ENCODE data around the gene NME3. TPM values are rescaled to one million over a fixed set of nuclear protein-coding genes. Genes with fewer than 3 reads are reported as not detected.

Gene NME3
- total and polyA plus RNA-seq, 2 of the 4 experiments (the other 2 are of a cell fraction), result 12.7 to 41.2 TPM

- TF ChIP-seq ELK1 (IDR thresholded peaks at IDR 0.05; ENCODE audit: borderline replicate concordance, low read depth, low read length), result no peak
- TF ChIP-seq NFE2L2 (IDR thresholded peaks at IDR 0.05; ENCODE audit: low read depth, low read length), result no peak
Measured at GRCh38 chr16:1743376-1744337, 27.7 kb downstream of the NME3 start (continued).

GRCh38 chr16:1741553-1742165 lies 29.7 kb downstream of the NME3 start:
- no peak overlapping the region for H3K23ac ChIP-seq (ENCODE audit: low read depth, low read length)
- dilution Hi-C loops (cut with HindIII; ENCODE audit: low sequenced_read_pairs, unreplicated experiment) (no loop called here), intact Hi-C loops (cut with micrococcal nuclease) (no loop called here), in situ Hi-C loops (cut with MboI; ENCODE audit: low sequenced_read_pairs) (no loop called here)
- H3K9me3 ChIP-seq (ENCODE audit: control insufficient read depth, insufficient read depth, low read length), result no peaks in the 10 kb centered on the region
- H2AK5ac ChIP-seq (ENCODE audit: low read depth, low read length), result no peak overlapping the region
- peaks cover 2% of the 10 kb centered on the region; the same call in 1 of the 2 replicates for H3K4me1 ChIP-seq (ENCODE audit: control insufficient read depth, insufficient read depth, low read length)
- WGBS, 2 experiments (ENCODE audit: extremely low coverage in 2 of 2, insufficient read length in 1 of 2), result 97% methylated on average over 9 of the region's 19 CpGs; no CpG with 5 or more reads in 1 of the 2 experiments
- no peak overlapping the region for H2BK120ac ChIP-seq (ENCODE audit: low read depth, low read length)
- H3K9me1 ChIP-seq (ENCODE audit: insufficient read depth, low read length), result peaks cover 6% of the 10 kb centered on the region
- H3K14ac ChIP-seq (replicated peaks; ENCODE audit: low read depth, low read length), result no peak overlapping the region
- H2BK15ac ChIP-seq (ENCODE audit: low read depth, low read length), result no peak overlapping the region
- peaks cover 21 to 58% of the 10 kb centered on the region in 2 experiments for H3K79me1 ChIP-seq (ENCODE audit: low read depth in 1 of 2, low read length in 2 of 2)
- no TSS peak for BruUV-seq (replicated peaks)
- H4K5ac ChIP-seq (ENCODE audit: low read depth, low read length), result no peak overlapping the region
- no peak overlapping the region for H2AK9ac ChIP-seq (replicated peaks; ENCODE audit: low read depth, low read length, poor library complexity)
- H3K9ac ChIP-seq (ENCODE audit: low read depth, low read length), result no peak overlapping the region
- ATAC-seq (ENCODE audit: low read depth) (no peak), DNase-seq (no peak)
- POLR2A ChIA-PET (ENCODE audit: unreplicated experiment), result no interaction called here
- H3K18ac ChIP-seq (ENCODE audit: low read depth, low read length), result no peak overlapping the region
- H2AFZ ChIP-seq (replicated peaks; ENCODE audit: low read length, poor library complexity), result no peak overlapping the region
- peaks cover 34% of the 10 kb centered on the region for H3K36me3 ChIP-seq (ENCODE audit: control insufficient read depth, insufficient read depth, low read length)
- H3K27ac ChIP-seq (ENCODE audit: insufficient read depth, low read length), result no peak overlapping the region
- no peak overlapping the region for H4K8ac ChIP-seq (ENCODE audit: low read depth in 2 of 2, low read length in 2 of 2)
- no peak for TF ChIP-seq ELK1 (IDR thresholded peaks at IDR 0.05; ENCODE audit: borderline replicate concordance, low read depth, low read length)
- no peak for TF ChIP-seq FOS (IDR thresholded peaks at IDR 0.05; ENCODE audit: low read depth, low read length)
- TF ChIP-seq RAD21 (IDR thresholded peaks at IDR 0.05; ENCODE audit: low read length), result no peak
- no peak for TF ChIP-seq CEBPB (IDR thresholded peaks at IDR 0.05; ENCODE audit: low read depth, low read length)
- TF ChIP-seq MAZ (IDR thresholded peaks at IDR 0.05; ENCODE audit: borderline replicate concordance, low read depth, low read length), result no peak
- TF ChIP-seq CTCF (conservative IDR thresholded peaks at IDR 0.05; ENCODE audit: low read depth, low read length), result no peak
- no peak for TF ChIP-seq CHD1 (IDR thresholded peaks at IDR 0.05; ENCODE audit: low read depth, low read length)
- no peak for TF ChIP-seq MAFK (IDR thresholded peaks at IDR 0.05; ENCODE audit: low read depth, low read length)
- TF ChIP-seq RFX5 (IDR thresholded peaks at IDR 0.05; ENCODE audit: low read depth, low read length), result no peak
- TF ChIP-seq NFE2L2 (IDR thresholded peaks at IDR 0.05; ENCODE audit: low read depth, low read length), result no peak
- no peak overlapping the region for H3K4me3 ChIP-seq (ENCODE audit: insufficient read depth, low read depth, low read length)
- H4K20me1 ChIP-seq (ENCODE audit: insufficient read depth, low read length), result peaks cover 38% of the 10 kb centered on the region
- H2BK20ac ChIP-seq (ENCODE audit: low read depth, low read length), result no peak overlapping the region
- CTCF ChIA-PET, result no interaction called here
- no peak overlapping the region for H3K4ac ChIP-seq (ENCODE audit: low read depth, low read length)
- no peak overlapping the region for H3K56ac ChIP-seq (ENCODE audit: extremely low read depth, insufficient read depth, low read length)
- H3K4me2 ChIP-seq (ENCODE audit: low read depth, low read length), result no peak overlapping the region
- no peaks in the 10 kb centered on the region for H3K27me3 ChIP-seq (ENCODE audit: control insufficient read depth, insufficient read depth, low read length)
- H2BK5ac ChIP-seq (ENCODE audit: low read depth, low read length, poor library complexity, severe bottlenecking), result no peak overlapping the region
- no peak overlapping the region for H4K91ac ChIP-seq (ENCODE audit: insufficient read depth, low read depth, low read length)
